ENCODE measurements around the gene SURF6.
A peak's percentile ranks its signal among the peaks of the same experiment; 100 is the strongest.

SURF6 gene

DNA sequence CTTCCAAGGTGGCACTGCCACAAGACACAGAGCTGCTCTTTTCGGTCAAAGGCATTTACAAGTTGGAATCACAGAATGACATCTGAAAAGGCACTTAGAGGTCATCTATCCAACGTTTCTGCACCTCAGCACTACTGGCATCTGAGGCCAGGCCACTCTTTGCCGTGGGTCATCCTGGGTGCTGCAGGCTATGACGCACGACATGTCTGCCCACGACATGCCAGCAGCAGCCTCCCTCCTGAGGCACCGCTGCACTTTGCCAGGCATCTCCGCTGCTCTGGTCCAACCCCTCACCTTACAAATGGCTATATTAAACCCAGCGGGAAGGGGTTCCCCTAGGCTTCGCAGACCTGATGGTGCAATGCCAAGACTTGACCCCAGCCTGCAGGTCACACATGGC, 31.8 kb upstream of the SURF6 start:
- no peak for DNase-seq (ENCODE audit: low read depth)

- no peak for DNase-seq (ENCODE audit: low read depth)
These were observed 31.2 kb upstream of the SURF6 start for GRCh38 chr9:133367221-133367620.

DNA sequence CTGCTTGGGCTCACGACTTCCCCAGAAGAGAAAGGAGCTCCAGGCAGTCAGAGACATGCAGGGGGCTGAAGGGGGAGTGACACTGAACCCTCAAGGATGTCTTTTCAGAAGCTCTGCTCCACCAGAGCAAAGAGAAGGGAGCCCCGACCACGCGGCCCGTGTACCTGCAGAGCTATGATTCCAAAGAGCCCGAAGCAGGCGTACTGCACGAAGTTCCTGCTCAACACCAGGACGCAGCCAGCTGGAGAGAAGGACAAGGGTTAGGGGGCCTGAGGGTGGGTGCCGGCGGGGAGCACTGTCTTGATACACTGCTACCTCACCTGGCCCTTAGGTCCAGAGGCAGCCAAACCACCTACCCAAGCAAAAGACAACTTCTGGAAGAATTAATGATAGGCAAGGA, 30.4 kb upstream of the SURF6 start:
- no peak for DNase-seq (ENCODE audit: low read depth)

DNA sequence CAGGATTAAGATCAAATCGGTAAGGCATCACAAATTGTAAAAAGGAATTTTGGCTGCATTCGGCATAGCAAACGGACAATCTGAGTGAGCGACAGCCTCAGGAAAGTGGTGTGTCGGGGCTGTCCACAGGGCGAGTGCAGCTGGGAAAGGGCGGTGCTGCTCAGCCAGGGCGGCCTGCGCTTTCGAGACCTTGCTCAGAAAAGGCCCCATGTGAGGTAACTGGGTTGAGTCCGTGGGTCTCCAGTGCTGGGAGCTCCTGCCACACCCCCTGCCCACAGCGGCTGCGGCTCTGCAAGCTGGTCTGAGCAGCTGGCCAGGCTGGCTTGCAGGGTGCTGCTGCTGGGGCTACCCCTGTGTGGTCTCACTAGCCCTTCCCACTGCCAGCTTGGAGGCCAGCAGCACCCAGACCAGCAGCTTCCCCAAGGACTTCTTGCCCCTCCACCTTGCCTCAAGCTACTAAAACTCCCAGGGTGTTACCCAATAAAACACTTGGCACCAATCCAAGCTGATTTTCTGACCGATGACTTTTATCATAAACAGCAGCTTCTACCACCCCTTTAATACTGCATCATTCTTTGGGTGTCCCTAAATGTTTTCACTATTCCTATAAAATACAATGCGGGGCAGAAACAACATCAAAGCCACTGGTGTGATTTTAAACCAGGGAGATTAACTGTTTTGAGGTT, 26.5 kb upstream of the SURF6 start:
- DNase-seq (ENCODE audit: low read depth), result no peak

GRCh38 chr9:133361507-133362092, 25.6 kb upstream of the SURF6 start:
- DNase-seq (ENCODE audit: low read depth), result no peak

- DNase-seq (ENCODE audit: low read depth), result no peak
These were observed 24.7 kb upstream of the SURF6 start for GRCh38 chr9:133360400-133361393.

- DNase-seq (ENCODE audit: low read depth), result no peak
These were observed 23.6 kb upstream of the SURF6 start for GRCh38 chr9:133359399-133360175.

DNA sequence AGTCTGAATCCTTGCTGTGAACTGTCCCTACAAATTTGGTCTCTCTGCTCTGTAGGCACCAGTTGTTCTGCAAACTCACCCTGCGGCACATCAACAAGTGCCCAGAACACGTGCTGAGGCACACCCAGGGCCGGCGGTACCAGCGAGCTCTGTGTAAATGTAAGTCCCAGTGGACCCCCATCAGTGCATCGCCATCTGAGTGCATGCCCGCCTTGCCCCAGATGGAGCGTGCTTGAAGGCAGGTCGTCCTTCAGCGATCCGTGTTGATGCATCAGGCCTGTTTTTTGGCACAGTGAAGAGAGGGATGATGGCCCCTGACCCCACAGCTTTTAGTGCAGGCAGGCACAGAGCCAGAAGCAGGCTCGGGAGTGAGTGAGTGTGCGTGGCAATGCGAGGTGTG, 21.7 kb upstream of the SURF6 start:
- no peak for DNase-seq (ENCODE audit: low read depth)

DNA sequence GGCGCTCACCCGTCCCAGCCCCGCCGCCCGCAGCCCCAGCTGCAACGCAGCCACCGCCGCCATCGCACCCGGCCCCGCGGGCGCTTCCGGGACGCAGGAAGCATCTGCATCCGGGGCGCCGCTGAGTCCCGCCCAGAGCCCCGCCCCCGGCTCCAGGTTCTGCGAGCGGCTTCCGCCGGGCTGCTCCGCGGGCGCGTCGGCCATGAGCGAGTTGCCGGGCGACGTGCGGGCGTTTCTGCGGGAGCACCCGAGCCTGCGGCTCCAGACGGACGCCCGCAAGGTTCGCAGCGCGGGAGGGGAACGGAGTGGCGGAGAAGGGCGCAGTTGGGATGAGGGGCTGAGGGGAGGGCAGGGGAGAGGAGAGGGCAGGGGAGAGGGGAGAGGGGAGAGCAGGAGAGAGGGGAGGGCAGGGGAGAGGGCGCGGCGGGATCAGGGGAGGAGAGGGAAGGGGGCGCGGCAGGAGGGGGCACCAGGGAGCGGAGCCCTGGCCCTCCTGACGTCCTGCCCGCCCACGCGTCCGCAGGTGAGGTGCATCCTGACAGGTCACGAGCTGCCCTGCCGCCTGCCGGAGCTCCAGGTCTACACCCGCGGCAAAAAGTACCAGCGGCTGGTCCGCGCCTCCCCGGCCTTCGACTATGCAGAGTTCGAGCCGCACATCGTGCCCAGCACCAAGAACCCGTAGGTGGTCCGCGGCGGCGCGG, 20.6 kb upstream of the SURF6 start, which contains the start of the genes SURF1 and SURF2:
SURF1 (minus strand) TSS at position 97 of the 701 bp plus-strand sequence; CDS start at position 63, 34 bp downstream.
SURF2 (plus strand) TSS at position 160 of the 701 bp plus-strand sequence; CDS start at position 203, 43 bp downstream.
- peak; percentile 49 for DNase-seq (ENCODE audit: low read depth)

GRCh38 chr9:133355881-133356357, 19.9 kb upstream of the SURF6 start:
- DNase-seq (ENCODE audit: low read depth), result no peak

GRCh38 chr9:133354766-133355165, 18.8 kb upstream of the SURF6 start:
- no peak for DNase-seq (ENCODE audit: low read depth)

DNA sequence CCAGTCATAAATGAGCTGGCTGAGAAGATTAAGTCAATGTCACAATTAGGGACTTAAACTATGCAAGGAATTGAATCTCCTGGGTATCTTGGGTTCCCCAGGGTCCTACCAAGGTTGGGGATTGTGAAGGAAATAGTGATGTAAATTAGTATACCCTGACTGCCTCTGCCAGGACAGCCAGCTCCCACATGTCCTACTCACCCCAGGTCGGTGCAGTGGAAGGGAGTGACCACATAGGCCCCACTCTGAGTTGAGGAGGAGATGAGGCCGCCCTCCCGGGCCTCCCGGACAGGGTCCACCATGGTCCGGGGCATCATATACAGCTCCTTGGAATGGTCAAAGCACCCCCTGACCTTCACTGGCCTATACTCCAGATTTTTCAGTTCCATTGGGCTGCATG, 17.6 kb upstream of the SURF6 start:
- no peak for DNase-seq (ENCODE audit: low read depth)

DNA sequence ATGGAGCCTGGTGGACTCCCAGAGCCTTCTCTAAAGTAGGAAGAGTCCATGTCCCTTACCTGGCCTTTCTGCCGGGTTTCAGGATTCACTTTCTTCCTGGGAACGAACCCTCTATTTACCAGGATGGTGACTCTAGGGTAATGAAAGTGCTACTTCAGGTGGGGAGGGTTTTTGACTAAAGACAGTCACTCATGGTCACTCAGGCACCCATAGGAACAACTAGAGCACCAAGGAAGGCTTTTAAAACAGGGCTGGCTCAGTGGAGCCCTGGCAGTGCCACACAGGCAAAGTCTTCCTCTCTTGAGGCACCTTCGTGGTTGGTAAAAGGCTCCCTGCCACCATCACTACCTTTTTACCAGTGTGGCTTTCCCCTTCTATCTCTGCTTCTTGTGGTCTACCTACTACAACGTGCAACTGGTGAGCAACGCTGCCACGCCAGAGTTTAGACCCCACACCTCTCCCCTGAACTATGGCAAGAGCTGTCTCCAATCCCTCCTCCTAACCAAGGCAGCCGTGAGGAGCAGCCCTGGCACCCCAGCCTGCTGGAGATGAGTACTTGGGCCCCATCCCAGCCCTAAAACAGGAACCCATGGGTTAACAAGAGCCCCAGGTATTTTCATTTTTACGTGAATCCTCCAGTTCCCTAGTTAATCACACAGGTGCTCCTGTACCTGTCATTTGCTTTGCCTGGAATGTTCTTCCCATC, 16.8 kb upstream of the SURF6 start:
- no peak for DNase-seq (ENCODE audit: low read depth)

- no peak for DNase-seq (ENCODE audit: low read depth)
These were observed 16.1 kb upstream of the SURF6 start for GRCh38 chr9:133351908-133352634.

- DNase-seq (ENCODE audit: low read depth), result no peak
These were observed 15.5 kb upstream of the SURF6 start for GRCh38 chr9:133351526-133351907.

DNA sequence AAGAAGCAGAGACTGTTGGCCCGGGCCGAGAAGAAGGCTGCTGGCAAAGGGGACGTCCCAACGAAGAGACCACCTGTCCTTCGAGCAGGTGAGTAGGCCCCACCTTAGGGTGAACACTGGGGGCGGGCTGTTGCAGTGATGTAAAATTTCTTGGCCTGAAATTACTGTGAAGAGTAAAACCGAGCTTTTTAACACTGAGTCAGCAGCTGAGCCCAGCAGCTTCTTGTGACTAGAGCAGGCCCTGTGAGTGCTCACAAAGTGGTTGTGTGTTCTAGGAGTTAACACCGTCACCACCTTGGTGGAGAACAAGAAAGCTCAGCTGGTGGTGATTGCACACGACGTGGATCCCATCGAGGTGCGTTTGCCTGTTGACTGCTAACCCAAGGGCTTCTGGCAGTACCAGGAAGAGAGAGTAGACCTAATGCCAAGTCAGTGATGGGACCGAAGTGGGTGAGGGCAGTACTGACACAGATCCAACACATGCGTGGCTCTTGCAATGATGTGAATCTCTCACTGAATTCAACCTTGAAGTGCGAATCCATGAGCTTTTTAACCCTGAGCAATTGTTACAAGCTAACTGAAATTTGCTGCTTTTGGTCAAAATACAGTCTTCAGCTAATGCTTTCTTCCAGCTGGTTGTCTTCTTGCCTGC, 14.1 kb upstream of the SURF6 start:
- DNase-seq (ENCODE audit: low read depth), result no peak

GRCh38 chr9:133348718-133349573, 13.0 kb upstream of the SURF6 start:
- DNase-seq (ENCODE audit: low read depth), result no peak
